ENCODE data around the gene APOL6.
A peak's percentile ranks its signal among the peaks of the same experiment; 100 is the strongest.
"Not testable (repeated sequence)": the region's sequence is repeated elsewhere in the genome, so short reads cannot be mapped to it uniquely, and the experiment has no call there.

Gene APOL6

DNA sequence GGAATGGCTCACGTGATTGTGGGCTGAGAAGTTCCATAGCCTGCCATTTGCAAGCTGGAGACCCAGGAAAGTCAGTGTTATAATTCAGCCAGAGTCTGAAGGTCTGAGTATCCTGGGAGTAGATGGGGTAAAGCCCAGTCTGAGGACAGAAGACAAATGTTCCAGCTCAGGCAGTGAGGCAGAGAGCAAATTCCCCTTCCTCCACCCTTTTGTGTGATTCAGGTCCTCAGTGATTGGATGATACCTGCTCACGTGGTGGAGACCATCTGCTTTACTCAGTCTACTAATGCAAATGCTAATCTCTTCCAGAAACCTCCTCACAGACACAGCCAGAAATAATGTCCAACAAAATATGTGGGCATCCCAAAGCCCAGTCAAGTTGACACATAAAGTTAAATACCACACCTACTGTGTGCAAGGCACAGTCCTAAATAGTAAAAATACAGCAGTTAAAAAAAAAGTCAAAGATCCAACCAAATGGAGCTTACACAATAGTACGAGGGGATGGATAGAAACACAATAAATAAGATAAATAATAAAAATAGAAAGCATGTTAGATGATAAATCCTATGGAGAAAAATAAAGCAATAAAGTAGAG, 13.2 kb upstream of the APOL6 start:
- no peak for DNase-seq (ENCODE audit: low spot score)
- FAIRE-seq: no peak

- FAIRE-seq (no peak), DNase-seq (ENCODE audit: low spot score) (no peak)
These were observed 11.0 kb upstream of the APOL6 start for GRCh38 chr22:35637254-35637653.

DNA sequence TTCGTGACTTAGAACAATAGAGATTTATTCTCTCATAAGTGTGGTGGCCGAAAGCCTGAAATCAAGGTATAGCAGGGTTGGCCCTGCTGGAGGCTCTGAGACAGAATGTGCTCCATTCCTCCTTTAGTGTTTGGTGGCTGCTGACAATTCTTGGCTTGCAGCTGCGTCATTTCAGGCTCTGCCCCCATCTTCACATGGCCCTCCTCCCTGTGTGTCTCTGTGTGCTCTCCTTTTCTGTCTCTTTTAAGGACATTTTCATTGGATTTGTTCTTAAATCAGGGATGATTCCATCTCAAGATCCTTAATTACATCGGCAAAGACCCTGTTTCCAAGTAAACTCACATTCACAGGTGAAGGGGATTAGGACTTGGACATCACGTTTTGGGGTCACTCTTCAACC, 10.2 kb upstream of the APOL6 start:
- DNase-seq (ENCODE audit: low spot score) (no peak), FAIRE-seq (no peak)

DNA sequence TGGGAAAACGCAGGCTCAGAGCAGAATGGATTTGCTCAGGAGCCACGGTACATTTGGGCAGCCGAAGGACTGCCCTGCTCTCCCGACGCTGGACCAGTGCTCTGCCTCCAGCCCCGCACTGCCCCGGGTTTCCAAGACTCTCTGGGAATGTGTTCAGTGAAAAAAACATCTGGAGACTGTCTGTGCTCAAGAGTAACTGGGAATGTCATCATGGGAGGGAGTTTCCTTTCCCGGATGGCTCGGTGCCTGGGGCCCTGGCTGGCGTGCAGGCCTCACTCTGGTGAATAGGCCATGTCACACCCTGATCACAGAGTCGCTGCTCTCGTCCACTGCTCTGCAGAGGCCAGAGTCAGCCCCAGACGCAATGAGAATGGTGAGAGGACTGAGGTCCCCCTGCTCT, 9.8 kb upstream of the APOL6 start:
- DNase-seq (ENCODE audit: low spot score) (no peak), FAIRE-seq (no peak)

DNA sequence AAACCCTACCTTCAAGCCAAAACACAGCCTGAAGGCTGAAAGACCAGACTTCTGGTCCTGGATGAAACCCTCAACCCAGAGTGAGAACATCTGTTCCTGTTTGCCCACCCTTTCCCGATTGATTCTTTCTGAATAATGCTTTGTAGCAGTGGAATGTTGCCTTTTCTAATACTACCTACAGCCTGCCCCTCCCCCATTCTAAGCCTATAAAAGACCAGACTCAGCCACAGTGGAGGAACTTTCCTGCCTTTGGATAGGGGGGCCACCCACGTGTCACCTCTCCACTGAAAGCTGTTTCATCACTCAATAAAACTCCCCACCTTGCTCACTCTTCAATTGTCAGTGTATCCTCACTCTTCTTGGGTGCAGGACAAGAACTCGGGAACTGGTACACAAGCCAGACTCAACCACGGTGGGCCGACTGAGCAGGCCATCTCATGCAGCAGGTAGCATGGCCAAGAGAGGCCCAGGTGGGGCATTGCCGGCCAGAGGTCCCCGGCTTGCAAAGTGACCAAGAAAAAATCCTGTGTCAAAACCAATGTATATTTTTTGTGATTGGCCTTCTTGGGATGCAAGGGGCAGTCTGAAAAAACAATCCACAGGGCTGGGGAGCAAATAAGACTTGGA, 6.6 kb upstream of the APOL6 start:
- FAIRE-seq (no peak), DNase-seq (ENCODE audit: low spot score) (no peak)

- no peak for FAIRE-seq
These were observed 5.9 kb upstream of the APOL6 start for GRCh38 chr22:35642305-35642741.

GRCh38 chr22:35643991-35644390, 4.3 kb upstream of the APOL6 start:
- peak; percentile 53 for FAIRE-seq
- no peak for DNase-seq (ENCODE audit: low spot score)

More at GRCh38 chr22:35642305-35642741, 5.9 kb upstream of the APOL6 start:
- no peak for DNase-seq (ENCODE audit: low spot score)

DNA sequence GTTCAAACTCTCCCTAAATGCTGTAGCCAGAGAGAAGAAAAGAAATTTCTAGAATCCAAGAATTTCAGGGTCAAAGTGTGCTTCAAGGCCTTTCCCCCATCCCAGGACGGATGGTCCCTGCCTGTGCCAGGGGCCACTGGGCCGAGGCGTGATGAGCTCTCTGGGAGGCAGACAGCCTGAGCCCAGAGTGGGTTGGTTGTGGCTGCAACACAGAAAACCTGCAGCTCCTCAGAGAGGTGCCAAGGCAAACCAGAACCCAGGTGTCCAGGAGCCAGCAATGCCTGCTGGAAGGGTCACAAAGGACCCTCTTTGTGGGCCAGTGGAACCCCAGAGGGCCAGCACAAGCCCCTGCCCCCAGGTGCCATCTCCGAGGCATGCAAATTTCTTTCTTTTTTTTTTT, 2.6 kb upstream of the APOL6 start:
- FAIRE-seq: no peak

DNA sequence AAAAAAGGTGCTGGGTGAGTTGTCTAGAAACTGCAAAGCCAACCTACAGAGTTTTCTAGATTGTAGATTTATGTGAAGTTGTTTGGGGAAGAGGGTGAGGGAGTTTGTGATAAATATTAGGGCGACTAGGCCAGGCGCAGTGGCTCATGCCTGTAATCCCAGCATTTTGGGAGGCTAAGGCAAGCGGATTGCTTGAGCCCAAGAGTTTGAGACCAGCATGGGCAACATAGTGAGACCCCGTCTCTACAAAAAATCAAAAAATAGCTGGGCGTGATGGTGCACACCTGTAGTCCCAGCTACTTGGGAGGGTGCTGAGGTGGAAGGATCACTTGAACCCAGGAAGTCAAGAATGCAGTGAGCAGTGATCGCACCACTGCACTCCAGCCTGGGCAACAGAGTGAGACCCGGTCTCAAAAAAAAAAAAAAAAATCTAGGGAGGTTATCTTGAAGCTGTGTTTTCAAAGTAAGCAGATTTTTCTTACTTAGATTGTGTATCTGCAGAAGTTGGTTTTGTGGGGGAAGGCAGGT, 844 bp downstream of the APOL6 start:
- FAIRE-seq: no peak

More for the DNA sequence above, 2.6 kb upstream of the APOL6 start:
- no peak for DNase-seq (ENCODE audit: low spot score)

DNA sequence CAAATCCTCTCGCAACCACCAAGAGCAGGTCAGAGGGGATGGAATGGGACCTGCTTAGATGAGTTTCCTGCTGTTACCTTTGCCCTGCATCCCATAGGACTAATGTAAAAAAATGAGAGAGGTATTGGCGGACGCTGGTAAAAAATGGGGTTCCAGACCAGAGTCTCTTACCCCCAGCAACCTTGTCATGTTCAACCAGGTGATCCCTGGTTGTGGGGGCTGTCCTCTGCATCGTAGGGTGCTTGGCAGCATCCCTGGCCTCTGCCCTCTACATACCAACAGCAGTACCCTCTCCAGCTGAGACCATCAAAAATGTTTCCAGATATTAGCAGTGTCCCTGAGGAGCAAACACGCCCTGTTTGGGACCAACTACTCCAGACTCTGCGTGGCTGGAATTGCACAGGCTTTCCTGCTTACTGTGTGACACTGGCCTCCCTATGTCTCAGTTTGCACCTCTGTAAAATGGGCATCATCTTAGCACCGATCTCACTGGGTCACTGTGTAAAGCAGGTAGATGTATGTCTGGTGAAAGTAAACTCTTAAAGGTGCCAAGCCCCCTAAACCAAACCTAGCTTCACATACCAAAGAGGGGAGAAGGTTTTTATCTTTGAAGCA, 1.5 kb downstream of the APOL6 start:
- DNase-seq (ENCODE audit: low spot score): no peak
- no peak for FAIRE-seq

More for the DNA sequence above, 844 bp downstream of the APOL6 start:
- no peak for DNase-seq (ENCODE audit: low spot score)

DNA sequence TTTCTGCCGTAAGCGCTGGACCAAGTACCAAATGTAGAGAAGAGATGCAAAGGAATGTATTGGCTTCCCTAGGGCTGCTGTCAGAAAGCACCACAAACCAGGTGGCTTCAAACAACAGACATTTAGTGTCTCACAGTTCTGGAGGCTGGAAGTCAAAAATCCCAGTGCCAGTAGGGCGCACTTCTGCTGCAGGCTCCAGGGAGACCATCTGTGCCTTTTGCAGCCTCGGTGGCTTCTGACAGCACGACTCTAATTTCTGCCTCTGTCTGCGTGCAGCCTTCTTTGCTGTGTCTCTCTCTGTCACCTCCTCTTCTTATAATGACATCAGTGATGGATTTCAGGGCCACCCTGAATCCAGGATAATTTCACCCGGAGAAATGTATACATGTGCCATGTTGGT, 2.8 kb downstream of the APOL6 start:
- FAIRE-seq (no peak), DNase-seq (ENCODE audit: low spot score) (no peak)

GRCh38 chr22:35653824-35654223, 5.6 kb downstream of the APOL6 start:
- DNase-seq (ENCODE audit: low spot score) (no peak), FAIRE-seq (no peak)

DNA sequence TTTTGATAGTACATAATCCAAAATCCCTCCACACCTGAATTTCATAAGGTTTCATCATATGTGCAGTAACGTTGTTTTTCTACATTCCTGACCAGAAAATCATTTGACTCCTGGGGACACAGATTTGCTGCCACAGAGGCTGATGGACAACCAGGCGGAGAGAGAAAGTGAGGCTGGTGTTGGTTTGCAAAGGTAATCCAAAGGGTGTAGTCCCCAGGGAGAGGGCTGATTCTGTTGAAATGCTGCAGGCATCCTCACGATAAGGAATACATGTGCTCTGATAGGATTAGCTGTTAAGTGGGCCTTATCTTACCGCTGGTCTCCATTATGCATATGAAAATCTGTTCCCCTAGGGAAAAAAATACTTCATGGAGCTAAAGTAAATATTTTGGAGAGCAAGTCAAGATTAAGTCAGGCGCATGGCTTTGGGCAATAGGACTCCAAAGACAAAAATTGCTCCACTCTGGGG, 8.1 kb downstream of the APOL6 start:
- FAIRE-seq: peak; percentile 32
- DNase-seq (ENCODE audit: low spot score): no peak

GRCh38 chr22:35657571-35658312, 9.5 kb downstream of the APOL6 start:
- FAIRE-seq (no peak), DNase-seq (ENCODE audit: low spot score) (no peak)

DNA sequence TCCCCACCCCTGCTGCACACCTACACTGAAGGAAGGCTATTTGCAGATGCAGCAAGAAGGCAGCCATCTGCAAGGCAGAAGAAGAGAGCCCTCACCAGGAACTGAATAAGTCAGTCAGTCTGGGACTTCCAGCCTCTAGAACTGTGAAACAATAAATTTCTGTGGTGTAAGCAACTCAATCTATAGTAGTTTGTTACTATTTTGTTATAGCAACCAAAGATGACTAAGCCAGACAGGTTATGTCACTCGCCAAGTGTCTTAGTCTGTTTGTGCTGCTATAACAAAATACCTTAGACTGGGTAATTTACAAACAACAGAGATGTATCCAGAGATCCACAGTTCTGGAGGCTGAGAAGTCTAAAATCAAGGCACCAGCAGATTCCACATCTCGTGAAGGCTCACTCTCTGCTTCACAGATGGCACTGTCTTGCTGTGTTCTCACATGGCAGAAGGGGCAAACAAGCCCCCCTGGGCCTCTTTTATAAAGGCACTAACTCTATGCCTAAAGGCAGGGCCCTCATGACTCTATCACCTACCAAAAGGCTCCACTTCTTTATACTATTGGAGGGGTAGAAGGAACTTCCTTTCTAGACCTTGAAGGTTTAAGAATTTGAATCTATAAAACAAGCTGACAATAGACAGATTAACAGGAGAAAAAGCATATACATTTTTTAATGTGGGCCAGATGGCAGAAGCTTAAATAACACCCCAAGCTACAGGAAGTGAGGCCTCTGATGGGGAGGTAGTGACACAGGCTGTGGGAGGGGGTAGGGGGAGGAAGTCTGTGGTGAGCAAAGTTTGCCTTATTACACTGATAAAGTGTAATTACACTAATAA, 12.3 kb downstream of the APOL6 start:
- no peak for DNase-seq (ENCODE audit: low spot score)
- no peak for FAIRE-seq

- FAIRE-seq (no peak), DNase-seq (ENCODE audit: low spot score) (no peak)
These were observed 13.2 kb downstream of the APOL6 start for GRCh38 chr22:35661464-35661863.

DNA sequence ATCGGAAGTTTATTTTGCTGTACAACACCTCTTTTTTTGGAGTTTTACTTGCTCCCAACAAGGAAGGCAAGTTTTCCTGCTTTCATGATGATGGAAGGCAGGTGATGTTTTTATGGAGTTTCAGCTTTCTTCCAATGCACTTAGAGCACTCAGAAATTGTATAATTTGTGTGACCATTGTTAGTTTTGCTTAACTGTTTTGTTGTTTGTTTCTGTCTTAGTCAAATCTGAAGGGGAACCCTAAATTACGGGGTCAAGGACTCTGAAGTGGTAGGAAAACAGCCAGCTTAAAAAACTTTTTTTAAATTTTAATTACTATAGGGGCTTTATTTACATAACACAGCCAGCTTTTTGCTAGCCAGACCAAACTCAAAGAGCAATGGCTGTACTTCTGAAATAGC, 14.7 kb downstream of the APOL6 start:
- no peak for FAIRE-seq

GRCh38 chr22:35663371-35663770, 15.1 kb downstream of the APOL6 start:
- DNase-seq (ENCODE audit: low spot score): no peak
- FAIRE-seq: no peak

More for the DNA sequence above, 14.7 kb downstream of the APOL6 start:
- DNase-seq (ENCODE audit: low spot score): no peak

DNA sequence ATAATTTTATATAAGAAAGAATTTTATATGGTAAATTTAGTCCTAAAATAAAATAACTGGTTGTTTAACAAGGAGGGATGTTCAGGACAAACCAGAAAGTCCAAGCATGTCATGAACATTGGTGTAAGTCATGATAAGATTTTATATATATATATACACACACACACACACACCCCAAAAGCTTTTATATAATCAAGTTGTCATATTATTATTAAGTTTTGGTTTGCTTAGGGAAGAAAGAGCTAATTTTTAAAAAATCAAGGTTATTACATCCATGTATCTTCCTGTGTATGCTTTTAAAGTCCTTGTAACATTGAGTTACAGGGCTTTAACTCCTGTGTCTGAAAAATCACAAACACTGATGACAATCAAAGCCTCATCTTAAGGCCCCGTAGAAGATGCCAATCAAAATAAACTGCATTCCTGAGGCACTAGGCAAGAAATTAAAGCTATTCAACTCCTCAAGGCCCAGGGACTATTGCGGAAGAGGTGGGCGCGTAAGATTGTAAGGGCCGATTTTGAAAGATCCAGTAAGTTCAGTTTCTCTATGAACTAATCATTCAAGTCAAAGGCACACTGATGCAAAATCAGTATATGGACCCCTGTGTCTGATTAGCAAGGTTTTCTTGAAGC, 16.8 kb downstream of the APOL6 start:
- DNase-seq (ENCODE audit: low spot score) (no peak), FAIRE-seq (no peak)

DNA sequence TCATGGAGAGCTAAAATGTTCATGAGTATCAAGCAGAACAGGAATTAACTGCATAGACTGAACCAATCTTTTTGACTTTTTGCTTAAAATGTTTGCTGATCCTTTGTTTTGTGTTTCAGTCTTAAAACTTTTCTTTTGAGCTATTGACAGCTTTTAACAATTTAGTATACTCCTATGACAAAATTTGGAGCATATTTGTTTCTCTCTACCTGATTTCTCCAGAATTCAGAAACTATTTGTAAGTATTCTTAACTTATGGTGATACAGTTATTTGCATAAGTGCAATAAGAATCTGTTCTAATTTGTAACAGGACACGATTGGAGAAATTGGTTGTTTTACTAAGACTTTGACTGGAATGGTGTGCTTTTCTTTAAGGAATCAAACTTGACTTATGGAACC, 18.5 kb downstream of the APOL6 start:
- not testable (repeated sequence) for FAIRE-seq

More for the DNA sequence above, 18.5 kb downstream of the APOL6 start:
- not testable (repeated sequence) for DNase-seq (ENCODE audit: low spot score)
